HG03135 (cell line): ENCODE data around the gene OPN1SW.

Source experiments
- ATAC-seq: cut with Tn5 transposase; IDR thresholded peaks from one replicate; pipeline ENCODE4 v1.9.1; 2021; ENCODE audit warnings: mild to moderate bottlenecking, moderate library complexity; ENCODE audit not compliant: unreplicated experiment

Gene OPN1SW

DNA sequence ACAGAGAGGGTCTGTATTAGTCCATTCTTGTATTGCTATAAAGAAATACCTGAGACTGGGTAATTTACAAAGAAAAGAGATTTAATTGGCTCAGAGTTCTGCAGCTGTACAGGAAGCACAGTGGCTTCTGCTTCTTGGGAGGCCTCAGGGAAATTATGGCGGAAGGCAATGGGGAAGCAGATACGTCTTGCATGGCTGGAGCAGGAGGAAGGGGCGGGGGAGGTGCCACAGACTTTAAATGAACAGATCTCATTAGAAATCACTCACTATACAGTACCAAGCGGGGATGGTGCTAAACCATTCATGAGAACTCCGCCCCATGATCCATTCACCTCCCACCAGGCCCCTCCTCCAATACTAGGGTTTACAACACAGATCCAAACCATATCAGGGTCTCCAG lies 40.2 kb downstream of the OPN1SW start:
- no peak for ATAC-seq

DNA sequence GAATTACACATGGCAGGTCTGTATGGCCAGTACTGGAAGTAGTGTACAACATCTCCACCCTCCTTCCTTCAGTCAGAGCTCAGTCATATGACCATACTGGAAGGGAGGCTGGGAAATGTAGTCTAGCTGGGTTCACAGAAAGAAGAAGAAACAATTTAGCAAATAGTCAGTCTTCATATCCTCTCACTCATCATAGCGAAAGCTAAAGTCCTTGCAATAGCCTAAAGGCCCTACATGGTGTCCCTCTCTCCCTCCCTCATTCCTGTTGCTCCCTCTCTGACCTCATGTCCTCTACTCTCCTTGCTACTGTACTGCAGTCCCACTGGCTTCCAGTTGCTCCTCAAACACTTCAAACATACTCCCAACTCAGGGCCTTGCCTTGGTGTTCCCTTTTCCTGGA lies 40.7 kb downstream of the OPN1SW start:
- no peak for ATAC-seq

DNA sequence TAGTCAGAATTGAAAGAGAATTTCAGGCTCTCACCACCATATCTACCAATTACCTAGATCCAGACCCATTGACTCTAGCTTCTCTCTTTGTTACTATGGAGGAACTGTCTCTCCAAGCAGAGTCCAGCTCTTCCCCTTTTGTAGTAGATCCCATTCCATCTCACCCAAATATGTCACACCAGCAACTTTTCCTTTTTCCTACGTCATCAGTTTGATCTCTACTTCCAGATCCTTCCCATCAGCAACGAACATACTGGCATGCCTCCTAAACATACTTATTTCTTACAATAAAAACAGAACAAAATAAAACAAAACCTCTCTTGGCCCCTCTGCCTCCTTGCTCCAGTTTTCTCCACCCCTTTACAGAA lies 42.3 kb downstream of the OPN1SW start:
- ATAC-seq, result no peak

DNA sequence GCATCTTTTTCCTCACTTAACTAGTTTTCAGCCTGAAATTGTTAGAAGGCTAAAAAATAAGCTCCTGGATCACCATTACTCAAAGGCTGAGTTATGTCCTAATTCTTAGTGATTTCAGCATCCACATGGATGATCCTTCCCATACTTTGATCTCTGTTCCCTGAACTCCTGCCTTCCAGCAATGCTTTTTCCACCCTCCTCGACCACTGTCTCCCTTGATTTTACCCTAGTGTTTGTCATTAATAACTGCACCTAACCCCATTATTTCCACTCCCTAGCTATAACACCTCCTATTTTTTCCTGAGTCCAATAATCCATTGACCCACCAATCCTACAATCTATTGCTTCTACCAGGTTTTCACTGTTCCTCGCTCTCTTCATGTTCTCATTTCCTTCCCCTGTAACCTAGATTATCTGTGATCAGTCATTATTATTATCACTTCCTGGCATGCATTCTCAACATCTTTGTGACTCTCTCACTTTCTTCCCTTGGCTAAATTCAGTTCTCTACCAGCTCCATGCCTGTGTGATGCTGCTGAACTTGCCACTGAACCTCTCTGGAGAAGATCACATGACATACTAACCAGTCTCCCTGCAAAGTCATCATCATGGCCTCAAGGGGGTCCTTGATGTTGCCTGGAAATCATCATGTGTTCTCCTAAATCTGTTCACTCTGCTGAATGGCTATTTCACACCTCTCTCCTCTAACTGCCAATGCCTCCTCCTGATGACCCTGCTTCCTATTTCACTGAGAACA lies 42.9 kb downstream of the OPN1SW start:
- ATAC-seq, result no peak

DNA sequence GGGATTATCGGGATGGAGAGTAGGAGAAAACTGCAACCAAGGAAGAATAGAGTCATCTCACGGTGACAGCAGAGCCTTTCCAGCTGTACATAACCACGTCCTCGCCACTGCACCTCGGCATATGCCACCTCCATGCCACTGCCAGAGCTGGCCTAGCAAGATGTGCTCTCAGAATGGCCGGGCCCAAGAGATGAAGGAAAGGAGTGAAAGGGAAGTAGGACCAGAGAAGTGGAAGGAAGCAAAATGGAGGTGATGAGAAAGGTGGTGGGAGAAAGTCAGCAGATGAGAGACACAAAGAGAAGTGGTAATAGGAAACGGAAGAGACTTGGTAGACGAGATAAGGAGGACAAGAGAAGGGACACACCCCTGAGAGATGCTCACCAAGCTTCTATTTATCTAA lies 44.4 kb downstream of the OPN1SW start:
- no peak for ATAC-seq

DNA sequence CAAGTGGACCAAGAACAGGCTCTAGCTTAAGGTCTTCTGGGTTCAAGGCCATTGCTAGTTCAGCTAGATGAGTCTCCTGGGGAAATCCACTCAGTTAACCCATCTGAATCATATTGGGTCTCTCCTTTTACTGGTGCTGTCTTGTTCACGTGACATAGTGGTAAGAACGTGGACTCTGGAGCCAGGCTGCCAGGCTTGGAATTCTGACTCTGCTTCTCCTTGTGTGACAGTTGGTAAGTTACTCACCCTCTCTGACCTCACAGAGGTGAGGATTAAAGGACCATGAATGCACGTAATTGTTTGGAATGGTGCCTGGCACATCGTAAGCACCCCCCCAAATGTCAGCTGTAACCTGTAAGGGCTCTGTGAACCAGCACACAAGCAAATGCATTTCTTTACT lies 46.1 kb downstream of the OPN1SW start:
- no peak for ATAC-seq

DNA sequence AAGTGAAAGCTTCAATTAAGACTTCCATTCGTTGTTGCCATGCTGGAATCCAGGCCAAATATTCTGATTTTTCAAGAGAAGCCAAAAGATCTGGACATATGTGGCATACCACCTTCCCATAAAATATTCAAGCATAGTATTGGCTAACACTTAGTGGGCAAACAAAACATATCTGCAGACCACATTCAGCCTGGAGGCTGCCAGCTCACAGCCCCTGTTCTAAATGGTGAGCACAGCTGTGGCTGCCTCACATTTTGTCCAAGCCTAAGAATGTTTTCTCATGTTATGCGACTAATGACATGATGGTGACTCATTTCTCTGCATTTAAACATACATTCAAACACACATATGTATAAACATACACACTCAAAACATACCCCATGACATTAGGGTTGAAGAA lies 47.0 kb downstream of the OPN1SW start:
- ATAC-seq, result no peak

DNA sequence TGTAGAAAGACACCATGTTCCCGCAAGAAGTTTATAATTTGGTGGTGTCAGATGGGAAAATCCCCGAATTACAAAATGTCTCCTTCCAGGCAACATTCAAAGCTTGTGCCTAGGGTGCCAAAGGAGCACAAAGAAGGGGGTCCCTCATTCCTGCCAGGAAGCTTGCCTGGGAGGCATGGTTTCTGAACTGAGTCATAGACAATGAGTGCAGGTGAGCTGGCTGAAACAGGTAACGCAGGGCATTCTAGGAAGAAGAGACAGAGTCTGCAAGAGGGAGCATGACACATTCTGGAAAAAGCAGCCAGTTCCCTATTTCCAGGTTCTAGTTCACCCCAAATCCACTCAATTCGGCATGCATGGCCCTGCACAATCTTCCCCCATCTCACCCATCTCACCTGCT lies 48.4 kb downstream of the OPN1SW start:
- no peak for ATAC-seq

DNA sequence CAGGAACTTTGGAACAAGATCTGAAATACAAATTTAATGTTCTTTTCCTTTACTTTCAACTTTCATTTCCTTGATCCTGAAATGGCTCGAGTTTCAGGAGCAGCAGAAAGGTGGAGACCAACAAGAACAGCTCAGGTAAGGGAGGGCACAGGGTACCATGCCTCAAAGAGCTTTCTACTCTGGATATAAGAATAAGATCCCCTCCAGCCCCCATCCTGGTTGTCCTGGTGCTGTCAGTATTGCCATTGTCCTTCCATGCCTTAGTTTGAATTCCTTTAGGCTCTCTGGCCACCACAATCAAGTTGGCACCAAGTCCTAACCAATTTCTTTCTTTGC lies 48.9 kb downstream of the OPN1SW start:
- ATAC-seq, result no peak

DNA sequence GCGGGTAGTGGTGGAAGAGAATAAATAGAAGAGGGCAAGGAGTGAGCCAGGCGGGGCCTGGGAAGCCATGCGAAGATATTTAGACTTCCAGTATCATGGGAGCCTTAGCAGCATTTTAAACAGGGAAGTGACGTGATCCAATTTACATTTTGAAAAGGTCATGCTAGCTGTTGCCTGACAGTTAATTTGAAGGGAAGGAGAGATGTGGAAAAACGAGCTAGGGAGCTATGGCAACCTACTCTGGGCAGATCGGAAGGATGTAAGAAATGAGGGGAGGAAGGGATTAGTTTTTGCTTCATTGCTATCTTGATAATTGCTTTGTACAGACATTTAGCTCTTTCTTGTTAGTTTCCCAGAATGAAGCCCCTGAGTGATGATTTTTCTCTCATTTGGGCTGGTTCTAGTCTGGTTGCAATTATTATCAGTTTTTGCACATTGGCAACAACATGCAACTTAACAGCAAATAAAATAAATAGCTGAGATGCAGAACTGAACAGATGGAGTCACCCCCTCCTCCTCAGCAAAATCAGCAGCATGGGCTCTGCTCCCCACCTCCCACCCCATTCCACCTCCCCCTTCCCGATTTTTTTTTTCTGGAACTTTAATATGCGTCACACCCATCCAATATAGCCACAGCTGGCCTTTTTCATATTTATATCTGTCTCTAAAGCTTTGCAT lies 49.4 kb downstream of the OPN1SW start:
- ATAC-seq, result no peak

DNA sequence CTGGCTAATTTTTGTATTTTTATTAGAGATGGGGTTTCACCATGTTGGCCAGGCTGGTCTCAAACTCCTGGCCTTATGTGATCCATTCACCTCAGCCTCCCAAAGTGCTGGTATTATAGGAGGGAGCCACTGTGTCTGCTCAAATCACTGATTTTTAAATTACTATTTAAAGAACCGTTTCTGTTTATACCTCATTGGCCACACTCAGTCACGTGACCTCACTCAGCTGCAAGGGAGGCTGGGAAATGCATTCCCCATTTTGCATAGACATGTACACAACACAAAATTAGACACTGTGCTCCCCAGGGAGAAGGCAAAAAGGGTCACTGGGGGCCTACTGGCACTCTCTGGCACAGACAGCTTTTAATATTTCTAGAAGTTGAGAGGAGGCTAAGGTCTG lies 50.1 kb downstream of the OPN1SW start:
- no peak for ATAC-seq

DNA sequence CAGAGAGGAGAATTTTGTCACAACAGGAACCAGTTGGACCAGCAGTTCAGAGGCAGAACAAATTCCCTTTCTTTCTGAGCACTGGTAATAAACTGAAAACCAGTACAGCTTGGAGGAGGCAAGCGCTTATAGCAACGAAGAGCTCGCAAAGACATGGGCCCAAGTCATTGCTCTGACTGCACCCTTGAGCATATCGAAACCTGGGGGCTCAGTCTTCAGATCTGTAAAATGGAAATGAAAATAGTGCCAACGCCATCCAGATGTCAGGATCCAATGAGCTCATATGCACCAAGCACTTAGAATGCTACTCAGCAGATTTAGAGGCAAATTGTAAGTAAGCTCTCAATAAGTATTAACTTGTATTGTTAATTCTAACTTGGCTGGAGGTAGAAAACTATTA lies 50.9 kb downstream of the OPN1SW start:
- no peak for ATAC-seq
